Fibroblast of the conjunctiva (primary cell): ENCODE data around the gene LEMD3.

Experiments used
- DNase-seq: peaks from one replicate; pipeline ENCODE4 v3.0.0-alpha.2; 2010; ENCODE audit warnings: low read depth

The LEMD3 gene

GRCh38 chr12:65170209-65170881 is 962 bp downstream of the LEMD3 start:
- no peak for DNase-seq

- DNase-seq, result no peak
Measured at GRCh38 chr12:65171073-65171472, 1.7 kb downstream of the LEMD3 start.

GRCh38 chr12:65171870-65172269 is 2.5 kb downstream of the LEMD3 start:
- no peak for DNase-seq

- DNase-seq, result no peak
Measured at GRCh38 chr12:65175385-65175784, 6.0 kb downstream of the LEMD3 start.

- no peak for DNase-seq
Measured at GRCh38 chr12:65182012-65182739, 12.8 kb downstream of the LEMD3 start.

GRCh38 chr12:65184176-65184857 is 14.9 kb downstream of the LEMD3 start:
- DNase-seq, result no peak

GRCh38 chr12:65184858-65185229 is 15.5 kb downstream of the LEMD3 start:
- DNase-seq, result no peak

GRCh38 chr12:65187665-65188064 is 18.3 kb downstream of the LEMD3 start:
- DNase-seq, result no peak

GRCh38 chr12:65188179-65188701 is 18.9 kb downstream of the LEMD3 start:
- DNase-seq, result no peak

- DNase-seq, result no peak
Measured at GRCh38 chr12:65189028-65189718, 19.8 kb downstream of the LEMD3 start.

- no peak for DNase-seq
Measured at GRCh38 chr12:65192963-65193516, 23.7 kb downstream of the LEMD3 start.

- DNase-seq, result no peak
Measured at GRCh38 chr12:65194949-65195348, 25.6 kb downstream of the LEMD3 start.

GRCh38 chr12:65195387-65196055 is 26.1 kb downstream of the LEMD3 start:
- no peak for DNase-seq

GRCh38 chr12:65196762-65197567 is 27.6 kb downstream of the LEMD3 start:
- DNase-seq, result no peak

GRCh38 chr12:65199604-65200003 is 30.2 kb downstream of the LEMD3 start:
- no peak for DNase-seq

- no peak for DNase-seq
Measured at GRCh38 chr12:65200007-65200665, 30.8 kb downstream of the LEMD3 start.

GRCh38 chr12:65203376-65203775 is 34.0 kb downstream of the LEMD3 start:
- no peak for DNase-seq

- no peak for DNase-seq
Measured at GRCh38 chr12:65204886-65205525, 35.6 kb downstream of the LEMD3 start.

- DNase-seq, result no peak
Measured at GRCh38 chr12:65205886-65206285, 36.5 kb downstream of the LEMD3 start.

- DNase-seq, result no peak
Measured at GRCh38 chr12:65208125-65208524, 38.7 kb downstream of the LEMD3 start.
